HG03025 (cell line): ENCODE data around the gene RSF1.

Experiments
- ATAC-seq: cut with Tn5 transposase; IDR thresholded peaks from one replicate; pipeline ENCODE4 v1.9.1; 2021; ENCODE audit warnings: mild to moderate bottlenecking, moderate library complexity; ENCODE audit not compliant: unreplicated experiment, low FRiP score

RSF1 gene

GRCh38 chr11:77695417-77695816 is 125.1 kb downstream of the RSF1 start:
- ATAC-seq = no peak

- ATAC-seq = no peak
Observed at GRCh38 chr11:77690649-77691048, 129.9 kb downstream of the RSF1 start.

DNA sequence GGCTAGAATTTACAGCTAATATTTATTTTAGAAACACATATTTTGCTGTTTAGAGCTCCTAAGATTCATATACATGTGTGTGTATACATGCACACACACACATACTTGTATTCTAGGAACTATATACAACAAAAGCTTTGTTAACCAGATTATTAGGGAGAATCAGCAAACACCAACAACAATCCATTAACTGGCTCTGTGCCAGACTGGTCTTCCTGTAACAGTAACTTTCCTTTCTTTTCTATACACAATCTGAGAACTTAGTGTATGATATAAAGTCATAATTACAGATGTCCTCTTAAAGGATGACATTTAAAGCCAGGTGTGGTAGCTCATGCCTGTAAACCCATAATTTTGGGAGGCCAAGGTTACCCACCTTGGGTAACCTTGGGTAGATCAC is 133.4 kb downstream of the RSF1 start:
- no peak for ATAC-seq

DNA sequence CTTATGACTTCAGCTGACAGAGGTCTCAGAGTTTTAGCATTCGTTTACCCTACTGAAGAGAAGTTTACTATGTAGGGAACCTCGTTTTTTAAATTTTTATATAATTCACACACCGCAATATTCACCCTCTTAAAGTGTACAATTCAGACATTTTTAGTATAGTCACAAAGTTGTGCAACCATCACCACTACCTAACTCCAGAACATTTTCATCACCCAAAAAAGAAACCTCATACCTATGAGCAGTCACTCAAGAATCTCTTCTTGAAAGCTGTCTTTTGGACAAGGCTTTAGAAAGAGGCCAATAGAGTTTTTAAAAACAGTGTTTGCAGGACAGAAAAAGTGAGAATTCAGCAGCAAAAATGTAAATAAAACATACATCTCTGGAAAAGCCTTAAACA is 143.4 kb downstream of the RSF1 start:
- ATAC-seq = no peak

- ATAC-seq = no peak
Observed at GRCh38 chr11:77672264-77672663, 148.3 kb downstream of the RSF1 start.

- ATAC-seq = no peak
Observed at GRCh38 chr11:77669848-77670511, 150.5 kb downstream of the RSF1 start.

GRCh38 chr11:77668760-77669159 is 151.8 kb downstream of the RSF1 start:
- ATAC-seq = no peak

- ATAC-seq = no peak
Observed at GRCh38 chr11:77665240-77665965, 155.1 kb downstream of the RSF1 start.

- no peak for ATAC-seq
Observed at GRCh38 chr11:77661670-77662069, 158.9 kb downstream of the RSF1 start.

DNA sequence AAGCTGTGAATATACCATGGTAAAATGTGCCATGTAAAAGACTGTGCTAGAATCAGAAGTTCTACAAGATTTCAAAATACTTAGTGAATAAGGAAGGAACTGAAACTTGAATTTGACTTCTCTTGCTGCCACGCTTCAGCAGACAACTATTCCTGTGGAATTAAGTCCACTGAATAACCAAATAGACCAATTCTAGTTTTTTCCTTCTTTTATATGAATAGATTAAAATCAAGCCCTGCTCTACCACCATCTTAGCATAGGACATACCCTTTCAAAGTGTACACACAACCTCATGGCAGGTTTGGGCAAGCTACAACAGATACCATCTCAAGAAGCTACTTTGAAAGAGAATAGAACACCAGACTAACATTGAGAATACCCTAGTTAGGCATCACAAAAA is 159.6 kb downstream of the RSF1 start:
- ATAC-seq = no peak

GRCh38 chr11:77658213-77659013 is 162.1 kb downstream of the RSF1 start:
- ATAC-seq = no peak

- ATAC-seq = no peak
Observed at GRCh38 chr11:77656362-77656761, 164.2 kb downstream of the RSF1 start.

- no peak for ATAC-seq
Observed at GRCh38 chr11:77654770-77655434, 165.6 kb downstream of the RSF1 start.

- no peak for ATAC-seq
Observed at GRCh38 chr11:77650123-77650522, 170.4 kb downstream of the RSF1 start.

DNA sequence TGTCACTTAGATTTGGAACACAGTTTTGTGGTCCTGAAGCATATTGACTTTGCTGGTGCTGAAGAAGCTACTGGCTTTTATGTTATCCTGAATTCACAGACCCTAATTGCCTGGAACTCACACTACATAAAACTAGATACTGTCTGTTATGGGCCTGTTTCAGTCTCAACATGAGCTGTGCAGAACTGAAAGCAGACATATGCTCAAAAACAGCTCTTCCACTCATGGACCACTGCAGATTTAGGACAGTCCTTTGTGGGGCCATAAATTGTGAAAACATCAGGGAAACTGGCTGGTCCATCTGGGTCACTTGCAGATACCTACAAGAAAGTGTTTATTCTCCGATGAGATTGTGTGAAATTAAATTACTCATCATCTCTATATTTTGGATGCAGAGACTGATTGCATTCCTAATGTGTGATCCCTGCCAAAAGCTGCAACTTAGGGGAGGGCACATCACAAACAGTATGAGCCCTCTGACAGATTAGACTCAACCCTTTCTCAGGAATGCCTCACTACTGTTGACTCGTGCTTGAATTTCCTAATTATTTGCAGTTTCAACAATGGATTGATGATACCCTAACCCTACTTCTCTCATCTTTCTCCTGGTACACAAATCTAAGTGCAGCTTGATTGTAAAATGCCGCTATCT is 172.7 kb downstream of the RSF1 start:
- ATAC-seq = no peak

- ATAC-seq = no peak
Observed at GRCh38 chr11:77644887-77645286, 175.6 kb downstream of the RSF1 start.

GRCh38 chr11:77642228-77642627 is 178.3 kb downstream of the RSF1 start:
- no peak for ATAC-seq

GRCh38 chr11:77637345-77638165 is 183.0 kb downstream of the RSF1 start, which contains the start of gene CLNS1A:
TSS of gene CLNS1A (minus strand) at chr11:77637794. CDS start at chr11:77637714, 80 bp downstream.
- ATAC-seq = peak; percentile 90

GRCh38 chr11:77636731-77637344 is 183.7 kb downstream of the RSF1 start:
- ATAC-seq = no peak
